Middle frontal gyrus (tissue), 1 donor: ENCODE data around the gene PDZRN4.
"Not testable (repeated sequence)": the region's sequence is repeated elsewhere in the genome, so short reads cannot be mapped to it uniquely, and the experiment has no call there.

Experiments used
- DNase-seq: peaks from one replicate; pipeline ENCODE4 v3.0.0-alpha.2; 2015; ENCODE audit warnings: low spot score; ENCODE audit errors: extremely low spot score

Gene PDZRN4

DNA sequence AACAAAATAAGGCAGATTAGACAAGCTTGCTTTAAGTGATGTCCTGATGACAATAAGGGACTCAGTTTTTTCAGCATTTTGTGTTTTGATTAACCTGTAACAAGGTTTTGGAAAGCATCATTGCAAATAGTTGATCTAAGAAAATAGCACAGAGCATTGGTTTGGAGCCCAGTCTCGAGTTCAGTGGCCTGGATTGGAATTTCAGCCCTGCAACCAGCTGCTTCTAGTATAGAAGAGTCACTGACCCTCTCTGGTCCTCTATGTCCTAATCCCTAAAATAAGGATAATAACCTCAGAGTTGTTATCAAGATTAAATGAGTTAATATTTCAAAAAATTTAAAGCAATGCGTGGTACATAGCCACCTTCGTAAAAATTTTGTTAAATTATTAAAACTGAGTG, 25.5 kb downstream of the PDZRN4 start:
- no peak for DNase-seq

DNA sequence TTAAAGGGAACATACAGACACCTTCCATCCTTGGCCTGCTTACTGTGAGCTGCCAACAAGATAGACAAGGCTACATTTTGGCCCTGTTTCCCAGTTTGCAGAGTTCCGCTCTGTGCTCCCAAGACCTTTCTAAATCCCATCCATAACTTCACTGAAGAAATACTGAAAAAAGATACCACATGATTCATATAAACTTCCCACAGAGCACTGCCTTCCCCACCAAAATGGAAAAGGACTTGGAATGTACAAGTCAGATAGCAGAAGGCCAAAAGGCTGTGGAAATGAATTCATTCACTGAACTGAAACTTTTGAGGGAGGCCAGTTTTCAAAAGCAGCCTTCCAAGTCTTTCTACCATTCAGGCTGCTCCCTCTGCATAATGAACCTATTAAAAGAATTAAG, 29.6 kb downstream of the PDZRN4 start:
- no peak for DNase-seq

DNA sequence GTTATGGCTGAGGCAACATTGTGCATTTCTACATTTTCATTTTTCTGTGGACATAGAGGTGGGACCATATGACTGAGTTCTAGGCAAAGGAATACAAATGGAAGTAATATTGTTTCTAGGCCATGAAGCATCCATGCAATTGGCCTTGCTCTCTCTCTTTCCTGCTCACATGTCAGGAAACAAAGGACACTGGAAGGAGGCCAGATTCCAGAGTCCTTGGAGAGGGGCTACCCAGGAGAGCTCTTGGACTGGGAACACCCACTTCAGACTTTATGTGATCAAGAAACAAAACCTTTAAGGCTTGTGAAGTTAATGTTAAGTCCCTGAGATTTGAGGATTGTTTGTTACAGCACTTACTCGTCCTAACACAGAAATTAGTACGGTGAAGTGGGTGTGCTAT, 32.8 kb downstream of the PDZRN4 start:
- no peak for DNase-seq

DNA sequence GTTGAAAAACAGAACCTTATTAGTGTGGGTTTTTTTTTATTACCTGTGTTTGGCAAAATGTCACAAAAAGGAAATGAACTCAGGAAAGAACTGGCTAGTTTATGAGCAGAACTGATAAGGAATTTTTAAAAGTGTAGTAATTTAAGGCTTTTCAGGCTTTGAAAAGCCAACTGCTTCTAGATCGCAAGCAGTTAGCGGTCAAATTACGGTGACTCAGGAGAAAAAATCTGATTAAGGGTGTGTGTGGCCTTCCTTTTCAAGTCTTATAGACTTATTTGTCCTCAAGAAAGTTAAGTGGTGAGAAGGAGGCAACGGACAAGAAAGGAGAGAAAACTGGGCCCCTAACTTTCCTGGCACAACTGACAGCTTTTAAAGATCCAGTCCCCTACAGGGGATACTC, 33.4 kb downstream of the PDZRN4 start:
- DNase-seq = no peak

DNA sequence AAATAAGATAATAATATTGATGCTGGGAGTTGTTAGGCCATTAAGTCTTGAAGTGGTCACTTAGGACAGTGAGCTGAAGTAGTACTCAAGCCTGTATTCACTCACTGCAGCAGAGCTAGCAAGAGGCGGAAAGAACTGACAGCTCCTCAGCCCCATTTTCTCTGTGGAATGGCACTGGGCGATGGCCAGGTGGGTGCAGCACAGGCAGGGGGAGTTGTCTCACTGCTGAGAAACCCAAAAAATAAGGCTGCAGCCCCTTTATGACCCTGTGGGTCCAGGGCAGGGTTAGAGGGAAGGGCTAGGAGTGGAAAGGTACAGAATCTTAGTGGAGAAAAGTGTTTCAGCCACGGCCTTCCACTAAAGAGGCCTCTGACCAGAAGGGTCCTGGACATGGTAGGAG, 35.5 kb downstream of the PDZRN4 start:
- no peak for DNase-seq

DNA sequence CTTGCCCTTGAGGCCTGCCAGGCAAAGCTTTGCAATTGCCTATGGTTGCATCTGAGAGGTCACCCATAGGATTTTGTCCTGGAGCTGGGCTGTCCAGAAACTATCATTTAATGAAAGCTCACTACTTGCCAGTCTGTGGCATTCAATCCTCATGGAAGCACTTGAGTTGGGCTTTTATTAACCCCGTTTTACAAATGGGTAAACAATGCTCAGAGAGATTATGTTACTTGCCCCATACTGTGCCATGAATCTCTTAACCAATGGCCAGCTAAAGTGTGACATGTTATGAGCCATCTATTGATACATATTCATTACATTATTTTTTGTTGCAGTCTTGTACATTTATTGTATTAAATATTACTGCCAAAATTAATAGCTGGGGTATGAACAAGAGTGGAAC, 35.9 kb downstream of the PDZRN4 start:
- DNase-seq = no peak

DNA sequence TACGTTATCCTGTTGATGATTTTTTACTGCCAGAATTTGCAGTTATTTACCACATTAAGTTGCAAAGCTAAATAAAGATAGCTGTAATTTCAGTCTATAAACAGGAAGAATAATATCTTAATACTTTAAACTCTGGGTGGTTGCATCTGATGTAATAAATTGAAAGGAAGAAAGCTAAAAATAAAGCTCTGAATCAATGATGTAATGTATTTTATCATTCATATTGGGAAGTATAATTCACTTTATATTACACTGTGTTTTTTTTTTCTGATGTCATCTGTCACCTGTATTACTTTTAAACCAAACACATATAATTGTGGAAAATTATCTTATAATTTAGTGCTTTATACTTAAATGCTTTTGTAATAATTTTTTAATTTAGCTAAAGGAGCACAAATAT, 37.1 kb downstream of the PDZRN4 start:
- no peak for DNase-seq

DNA sequence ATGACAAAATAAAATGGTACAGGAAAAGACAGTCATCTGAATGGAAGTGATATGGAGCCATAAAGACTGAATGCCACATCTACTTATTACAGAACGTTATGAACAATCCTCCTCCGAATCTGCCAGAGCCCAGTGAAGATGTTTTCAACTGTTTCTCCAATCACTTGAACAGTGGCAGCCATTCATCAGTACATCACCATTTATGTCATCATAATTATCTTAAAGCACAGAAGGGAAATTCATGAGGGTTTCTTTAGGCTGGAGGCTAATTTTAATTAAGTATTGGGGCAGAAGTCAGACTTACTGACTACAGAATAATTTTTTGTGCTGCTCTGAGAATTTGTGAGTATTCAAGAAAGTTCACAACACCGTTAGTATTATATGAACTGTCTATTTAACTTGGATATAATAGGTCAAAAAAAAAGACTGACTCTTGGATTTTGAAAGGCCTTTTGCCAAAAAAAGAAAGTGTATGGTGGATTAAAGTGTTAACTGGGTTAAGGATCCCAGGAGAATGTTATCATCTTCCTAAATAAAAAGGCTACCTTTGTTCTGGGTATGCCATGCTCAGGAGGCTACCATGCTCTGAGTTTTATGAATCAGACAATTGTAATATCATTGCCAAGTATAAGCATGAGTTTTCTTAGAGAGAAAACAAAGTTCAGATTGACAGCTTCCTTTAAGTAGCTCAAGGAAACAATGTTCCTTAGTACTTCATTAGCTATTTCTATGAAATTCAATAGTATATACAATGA, 40.1 kb downstream of the PDZRN4 start:
- no peak for DNase-seq

DNA sequence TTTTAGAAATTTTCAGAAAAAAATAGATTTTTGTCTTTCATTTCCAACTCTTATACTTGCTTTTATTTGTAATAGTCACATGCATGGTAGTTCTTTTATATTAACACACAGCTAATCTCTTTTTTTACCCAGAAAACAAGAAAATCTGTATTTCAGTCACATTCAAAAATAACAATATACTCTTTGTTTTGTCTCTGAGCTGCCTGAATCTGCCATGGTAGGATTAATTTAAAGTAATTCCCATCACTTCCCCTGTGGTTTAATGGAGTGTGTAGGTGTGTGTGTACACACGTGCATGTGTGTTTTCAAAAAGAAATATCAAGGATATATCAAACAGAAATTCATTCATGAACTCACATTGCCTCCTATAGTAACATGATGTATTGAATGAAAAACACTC, 42.6 kb downstream of the PDZRN4 start:
- DNase-seq = no peak

DNA sequence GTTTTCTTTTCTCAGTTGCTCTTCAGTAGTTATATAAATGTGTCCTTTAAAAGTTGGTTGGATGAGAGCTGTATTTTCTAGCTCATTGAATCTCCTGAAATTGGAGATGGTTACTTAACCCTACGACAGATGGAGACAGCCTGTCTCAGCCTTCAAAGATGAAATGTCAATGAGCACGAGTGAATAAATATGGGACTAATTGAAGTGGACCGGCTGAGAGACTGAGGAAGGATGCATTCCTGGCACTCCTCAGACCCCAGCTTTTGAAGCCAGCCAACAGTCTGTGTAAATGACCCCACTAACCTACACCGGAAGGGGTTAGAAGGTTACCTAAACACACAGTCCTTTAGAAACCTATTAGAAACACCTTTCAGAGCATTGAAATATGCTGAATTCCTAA, 46.6 kb downstream of the PDZRN4 start:
- DNase-seq = no peak

DNA sequence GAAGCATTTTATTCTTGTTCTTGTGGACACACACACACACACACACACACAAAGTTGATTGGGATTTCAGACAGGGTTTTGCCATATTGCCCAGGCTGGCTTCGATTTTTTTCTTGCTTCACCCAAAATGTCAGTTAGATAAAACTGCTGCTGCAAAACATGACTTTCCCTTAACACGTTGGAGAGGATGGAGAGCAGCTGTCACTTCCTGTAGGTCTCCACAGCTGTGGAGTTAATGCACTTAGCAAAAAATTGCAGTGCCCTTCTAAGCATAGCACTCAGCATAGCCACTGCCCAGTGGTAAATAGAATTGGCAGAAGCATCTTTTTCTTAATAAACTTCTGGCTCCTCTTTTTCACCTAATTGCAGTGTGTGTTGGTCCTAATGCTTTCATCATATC, 54.5 kb downstream of the PDZRN4 start:
- DNase-seq = no peak

DNA sequence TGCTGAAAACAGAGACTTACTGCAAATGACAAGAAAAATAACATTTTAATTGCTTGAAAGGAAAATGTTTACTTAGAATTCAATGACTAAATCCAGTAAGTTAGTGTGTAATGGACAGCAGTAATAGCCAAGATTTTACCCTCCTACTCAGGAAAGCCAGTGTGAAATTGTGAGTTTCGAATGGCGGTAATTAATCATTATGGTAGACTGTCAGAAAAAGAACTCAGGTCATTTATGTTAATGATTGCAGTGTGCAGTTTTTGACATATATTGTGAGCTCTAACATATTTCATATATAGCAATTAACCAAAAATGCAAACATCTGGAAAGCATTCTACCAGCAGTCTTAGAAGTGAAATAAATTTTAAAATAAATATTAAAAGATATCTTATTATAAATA, 60.3 kb downstream of the PDZRN4 start:
- no peak for DNase-seq

DNA sequence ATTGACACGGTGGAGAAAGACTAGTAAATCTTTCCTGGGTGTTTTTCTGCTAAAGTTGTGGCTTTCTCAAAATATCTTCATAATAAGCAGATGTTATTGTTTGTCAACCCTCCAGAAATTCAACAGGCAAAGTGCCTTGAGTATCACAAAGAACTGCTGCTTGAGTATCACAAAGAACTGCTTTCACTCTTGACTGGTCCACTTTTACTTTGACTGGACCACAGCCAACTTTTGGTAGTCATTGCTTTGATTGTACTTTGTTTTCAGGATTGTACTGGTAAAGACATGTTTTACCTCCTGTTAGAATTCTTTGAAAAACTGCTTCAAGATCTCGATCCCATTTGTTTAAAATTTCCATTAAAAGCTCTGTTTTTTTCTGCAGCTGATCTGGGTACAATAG, 62.6 kb downstream of the PDZRN4 start:
- no peak for DNase-seq

DNA sequence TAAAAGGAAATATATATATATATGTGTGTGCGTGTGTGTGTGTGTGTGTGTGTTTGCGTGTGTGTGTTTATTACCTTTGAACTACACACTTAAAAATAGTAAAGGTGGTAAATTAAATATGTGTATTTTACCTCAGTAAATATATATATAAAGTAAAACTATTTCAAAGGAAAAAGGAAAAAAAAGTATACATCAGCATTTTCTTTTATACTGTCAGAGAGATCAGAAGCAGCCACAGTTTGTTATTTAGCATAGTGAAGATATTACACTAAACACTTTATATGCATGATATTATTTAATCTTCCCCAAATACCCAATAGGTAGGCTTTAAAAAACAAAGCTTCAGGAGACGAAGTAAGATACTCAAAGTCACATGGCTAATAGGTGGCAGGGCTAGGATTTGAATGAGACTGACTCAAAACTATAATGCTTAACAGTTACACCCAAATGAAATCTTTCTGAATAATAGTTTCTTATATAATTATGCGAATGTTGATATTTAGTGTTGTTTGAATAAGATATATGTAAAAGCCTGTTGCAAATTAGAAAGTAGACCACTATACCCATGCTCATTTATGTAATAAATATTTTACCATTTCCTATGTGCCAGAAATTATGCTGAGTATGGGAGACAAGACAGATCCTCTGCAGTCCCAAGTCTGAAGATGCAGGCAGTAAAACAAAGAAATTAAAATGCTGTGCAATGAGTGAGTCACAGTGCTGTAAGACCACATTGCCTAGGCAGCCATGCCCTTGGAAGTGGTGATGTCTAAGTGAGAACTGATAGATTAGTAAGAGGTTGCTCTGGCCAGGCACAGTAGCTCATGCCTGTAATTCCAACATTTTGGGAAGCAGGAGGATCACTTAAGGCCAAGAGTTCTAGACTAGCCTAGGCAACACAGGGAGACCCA, 66.1 kb downstream of the PDZRN4 start:
- no peak for DNase-seq

DNA sequence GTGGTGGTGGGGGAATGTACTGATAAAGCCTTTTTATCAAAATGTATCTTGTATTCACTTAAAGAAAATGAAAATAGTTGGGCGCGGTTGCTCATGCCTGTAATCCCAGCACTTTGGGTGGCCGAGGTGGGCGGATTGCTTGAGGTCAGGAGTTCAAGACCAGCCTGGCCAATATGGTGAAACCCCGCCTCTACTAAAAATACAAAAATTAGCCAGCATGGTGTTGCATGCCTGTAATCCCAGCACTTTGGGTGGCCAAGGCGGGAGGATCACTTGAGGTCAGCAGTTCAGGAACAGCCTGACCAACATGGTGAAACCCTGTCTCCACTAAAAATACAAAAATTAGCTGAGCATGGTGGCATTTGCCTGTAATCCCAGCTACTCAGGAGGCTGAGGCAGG, 75.1 kb downstream of the PDZRN4 start:
- DNase-seq = not testable (repeated sequence)

DNA sequence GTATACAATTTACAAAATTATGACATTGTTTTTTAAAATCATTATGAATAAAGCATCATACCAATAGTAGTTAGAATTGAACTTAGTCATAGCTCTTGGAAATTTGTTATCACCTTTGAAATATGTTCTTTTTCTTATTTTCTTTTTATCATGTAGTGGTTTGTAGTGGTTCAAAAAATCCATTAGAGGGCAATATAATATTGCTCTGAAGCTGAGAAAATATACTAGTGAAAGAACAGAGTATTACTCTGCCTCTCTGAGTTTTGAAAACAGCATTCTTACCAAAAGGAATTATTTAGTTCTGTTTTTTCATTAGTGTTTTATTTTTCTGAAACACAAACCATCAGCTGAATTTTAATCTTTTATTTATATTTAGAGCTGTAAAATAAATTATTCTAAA, 76.2 kb downstream of the PDZRN4 start:
- no peak for DNase-seq

DNA sequence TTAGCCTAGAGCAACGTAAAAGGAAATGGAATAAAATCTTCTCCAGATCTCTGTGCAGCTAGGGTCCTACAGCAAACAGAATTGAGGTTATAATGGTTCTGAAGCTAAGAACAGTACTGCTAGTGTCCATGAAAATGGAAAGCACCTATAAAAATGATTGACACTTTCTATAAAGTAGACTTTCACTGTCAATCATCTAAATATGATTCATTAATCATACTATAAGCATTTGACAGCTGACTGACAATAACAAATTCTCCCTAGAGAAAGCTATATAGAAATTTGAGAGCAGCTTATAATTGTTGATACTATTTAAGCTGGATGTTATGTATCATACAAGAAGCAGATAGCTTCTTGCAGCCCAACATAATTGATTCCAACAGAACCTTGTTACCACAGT, 80.9 kb downstream of the PDZRN4 start:
- no peak for DNase-seq

DNA sequence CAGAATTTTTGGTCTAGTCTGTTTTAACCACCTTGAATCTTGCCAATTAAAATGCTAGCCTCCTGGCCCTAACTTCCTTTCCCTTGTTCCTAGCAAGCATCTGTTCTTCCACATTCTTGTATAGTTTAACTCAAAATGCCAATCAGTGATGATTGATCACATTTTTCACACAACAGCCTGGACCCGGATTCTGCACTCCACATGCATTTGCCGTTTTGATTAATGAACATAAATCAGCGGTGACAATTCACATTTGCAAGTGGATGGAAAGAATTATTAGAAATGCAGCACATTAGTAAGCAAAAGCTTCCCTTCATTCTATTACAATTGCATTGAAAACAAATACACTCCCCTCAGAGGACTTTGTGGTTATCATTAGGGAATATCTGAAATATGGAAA, 83.4 kb downstream of the PDZRN4 start:
- DNase-seq = no peak

DNA sequence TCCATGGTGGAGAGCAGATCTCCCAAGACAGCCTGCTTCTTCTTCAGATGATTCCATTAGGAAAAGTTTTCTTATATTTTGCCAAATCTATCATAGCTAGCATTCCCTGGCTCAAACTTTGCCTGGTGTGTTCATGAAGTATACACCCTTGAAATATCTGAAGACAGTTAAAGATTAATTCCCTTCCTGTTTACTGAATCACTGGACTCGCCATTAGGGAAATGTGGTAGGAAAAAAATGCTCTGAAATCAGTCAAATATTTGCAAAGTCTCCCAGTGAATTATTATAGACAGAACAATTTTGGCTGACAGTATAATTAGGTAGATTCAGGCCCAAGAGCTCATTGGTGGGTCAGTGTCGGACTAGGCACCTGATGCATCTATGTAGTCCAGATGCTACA, 86.5 kb downstream of the PDZRN4 start:
- DNase-seq = no peak

DNA sequence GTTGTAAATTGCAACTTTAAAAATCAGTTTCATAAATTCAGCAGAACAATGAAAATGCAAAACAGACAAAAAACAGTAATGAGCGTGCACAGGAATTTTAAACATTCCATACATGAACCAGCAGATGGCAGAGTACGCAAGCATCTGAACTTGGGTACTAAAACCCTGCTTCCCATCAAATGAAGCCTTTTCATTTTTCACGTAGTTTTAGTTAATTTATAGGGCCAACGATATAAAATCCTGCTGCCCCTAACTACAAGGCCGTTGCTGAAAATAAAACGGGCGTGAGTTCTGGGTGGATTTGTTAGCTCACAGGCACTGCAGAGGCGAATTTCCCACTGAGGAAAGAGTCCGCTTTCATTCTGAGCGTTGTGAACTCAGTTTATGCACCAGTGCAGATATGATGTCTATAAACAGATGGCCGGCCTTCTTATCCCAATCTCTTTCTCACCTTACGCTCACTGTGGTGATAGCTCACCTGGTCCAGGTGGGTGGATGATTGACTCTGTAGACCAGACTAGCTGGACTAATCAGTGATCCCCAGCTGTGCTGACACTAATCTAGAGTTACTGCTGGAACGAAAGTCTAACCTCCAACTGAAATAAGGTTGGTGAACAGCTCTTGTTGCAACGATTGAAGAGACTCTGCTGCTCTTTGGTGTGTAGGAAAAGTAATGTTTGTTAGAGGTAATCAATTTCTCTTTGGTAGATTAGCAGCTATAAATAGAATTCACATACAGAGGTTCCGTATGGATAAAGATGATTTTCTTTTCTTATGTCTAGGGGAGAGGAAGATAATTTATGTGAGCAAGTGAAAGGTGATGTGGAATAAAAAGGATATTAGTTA, 89.2 kb downstream of the PDZRN4 start:
- DNase-seq = peak; percentile 70

DNA sequence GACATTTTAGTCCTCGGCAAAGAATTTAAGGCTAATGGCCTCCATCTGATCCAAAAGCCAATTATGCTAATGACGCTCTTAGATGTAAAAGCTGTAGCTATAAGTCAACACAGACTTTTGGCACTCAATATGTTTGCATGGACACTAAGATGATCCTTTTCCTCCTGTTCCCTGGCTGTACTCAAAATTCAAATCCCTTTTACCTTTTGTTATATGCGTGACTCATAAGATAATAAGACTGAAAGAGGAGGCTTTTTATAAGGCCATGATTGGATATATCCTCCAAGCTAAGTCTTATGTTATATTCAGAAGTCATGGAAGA, 89.8 kb downstream of the PDZRN4 start:
- DNase-seq = no peak
